A549 (cell line): ENCODE measurements around the gene DPT. TPM values are rescaled to one million over a fixed set of nuclear protein-coding genes. Genes with fewer than 3 reads are reported as not detected.

Source experiments
- ATAC-seq, 2 experiments: fragments of 200-7000 bp in 1 of 2; fragments of >200 bp in 1 of 2; cut with Nextera tagmentation in 1 of 2; cut with Tn5 transposase in 1 of 2; 3 replicates each; pipeline versions ENCODE4 v1.8.0 to v1.9.1; 2018 to 2020; ENCODE audit warnings: mild to moderate bottlenecking in 1 of 2, moderate library complexity in 1 of 2
- CTCF ChIA-PET: fragments of 300-600 bp; sonication (Branson Sonifier 250); formaldehyde crosslinking; extraction: SDS; loops from one replicate; lab custom pipeline; 2021; ENCODE audit warnings: antibody characterized with exemption, inconsistent platforms; lab: Yijun Ruan, JAX
- POLR2A ChIA-PET: fragments of 350-600 bp; formaldehyde crosslinking; extraction: SDS; loops from one replicate; lab custom pipeline; 2021; ENCODE audit warnings: antibody characterized with exemption, inconsistent platforms; lab: Yijun Ruan, JAX
- DNase-seq, 2 experiments: peaks; one replicate each; pipeline versions ENCODE4 v3.0.0 to v3.0.0-alpha.2; 2011 to 2016; ENCODE audit warnings: low read depth in 1 of 2, low spot score in 1 of 2
- FAIRE-seq: peaks from 2 replicates; lab custom pipeline; 2011; peaks lifted over from hg19 to GRCh38; lab: Jason Lieb, UNC
- H3K27ac ChIP-seq, 2 experiments: fragments of >200 bp; sonication (Bioruptor Twin); formaldehyde crosslinking; 3 replicates each; pipeline ENCODE4 v1.5.1; 2016 to 2017
- H3K4me1 ChIP-seq: fragments of >200 bp; sonication (Bioruptor Twin); formaldehyde crosslinking; 3 replicates; pipeline ENCODE4 v1.6.1; 2016
- H3K4me2 ChIP-seq: fragments of >200 bp; sonication (Bioruptor Twin); formaldehyde crosslinking; 3 replicates; pipeline ENCODE4 v1.6.1; 2016
- H3K4me3 ChIP-seq: fragments of >200 bp; sonication (Bioruptor Twin); formaldehyde crosslinking; 3 replicates; pipeline ENCODE4 v1.5.1; 2016
- H3K9me3 ChIP-seq: fragments of >200 bp; sonication (Bioruptor Twin); formaldehyde crosslinking; 3 replicates; pipeline ENCODE4 v1.6.1; 2016
- CBX8 ChIP-seq: fragments of 200-600 bp; sonication (generic); IDR thresholded peaks from 2 replicates; pipeline ENCODE4 v1.6.1; 2016
- CTCF ChIP-seq: fragments of >200 bp; sonication (Bioruptor Twin); formaldehyde crosslinking; IDR thresholded peaks from 3 replicates; pipeline ENCODE4 v1.5.1; 2016
- E2F6 ChIP-seq: IDR thresholded peaks from 2 replicates; pipeline ENCODE4 v1.6.1; 2012; ENCODE audit warnings: low read depth, borderline replicate concordance
- EHF ChIP-seq: fragments of 250-450 bp; sonication (Bioruptor Pico); IDR thresholded peaks from 2 replicates; pipeline ENCODE4 v1.5.0; 2020; ENCODE audit warnings: mild to moderate bottlenecking
- EHMT2 ChIP-seq: fragments of 200-600 bp; sonication (generic); IDR thresholded peaks from 2 replicates; pipeline ENCODE4 v1.6.1; 2016; ENCODE audit warnings: antibody characterized with exemption, low read depth, mild to moderate bottlenecking, moderate library complexity
- EP300 ChIP-seq, 2 experiments: fragments of >200 bp; sonication (Bioruptor Twin); formaldehyde crosslinking; IDR thresholded peaks; 2 replicates in 1 of 2; 3 replicates in 1 of 2; pipeline ENCODE4 v1.6.1; 2016 to 2017
- FOXS1 ChIP-seq: fragments of 250-450 bp; sonication (Bioruptor Pico); IDR thresholded peaks from 2 replicates; pipeline ENCODE4 v1.5.0; 2020; ENCODE audit warnings: mild to moderate bottlenecking, moderate library complexity
- HDAC2 ChIP-seq: fragments of 200-600 bp; sonication (generic); IDR thresholded peaks from 2 replicates; pipeline ENCODE4 v1.6.1; 2016
- HEYL ChIP-seq: fragments of 250-450 bp; sonication (Bioruptor Pico); IDR thresholded peaks from 2 replicates; pipeline ENCODE4 v1.8.0; 2021; ENCODE audit warnings: mild to moderate bottlenecking, moderate library complexity
- HOXA7 ChIP-seq: fragments of 250-450 bp; sonication (Bioruptor Pico); IDR thresholded peaks from 2 replicates; pipeline ENCODE4 v1.5.0; 2020; ENCODE audit warnings: mild to moderate bottlenecking, moderate library complexity
- HOXB13 ChIP-seq: fragments of 250-450 bp; sonication (Bioruptor Pico); IDR thresholded peaks from 2 replicates; pipeline ENCODE4 v1.5.0; 2020; ENCODE audit warnings: low read depth, mild to moderate bottlenecking, moderate library complexity
- JUN ChIP-seq, 2 experiments: fragments of >200 bp; sonication (Bioruptor Twin); formaldehyde crosslinking; IDR thresholded peaks; 2 replicates in 1 of 2; 3 replicates in 1 of 2; pipeline ENCODE4 v1.6.1; 2016 to 2017
- KDM1A ChIP-seq: fragments of 200-600 bp; sonication (generic); IDR thresholded peaks from 2 replicates; pipeline ENCODE4 v1.6.1; 2016; ENCODE audit warnings: low read depth, mild to moderate bottlenecking
- KDM5A ChIP-seq: fragments of 200-600 bp; sonication (generic); IDR thresholded peaks from 2 replicates; pipeline ENCODE4 v1.6.1; 2016; ENCODE audit warnings: antibody characterized with exemption, mild to moderate bottlenecking
- PHF8 ChIP-seq: fragments of 200-600 bp; sonication (generic); IDR thresholded peaks from 2 replicates; pipeline ENCODE4 v1.6.1; 2016; ENCODE audit warnings: low read depth, mild to moderate bottlenecking, antibody characterized with exemption, moderate library complexity, borderline replicate concordance
- POLR2A ChIP-seq: IDR thresholded peaks from 2 replicates; pipeline ENCODE4 v1.6.1; 2012; ENCODE audit warnings: mild to moderate bottlenecking, low read length
- RAD21 ChIP-seq, 2 experiments: fragments of >200 bp in 1 of 2; sonication (Bioruptor Twin) in 1 of 2; formaldehyde crosslinking in 1 of 2; IDR thresholded peaks in 1 of 2; conservative IDR thresholded peaks in 1 of 2; 2 replicates in 1 of 2; 3 replicates in 1 of 2; pipeline ENCODE4 v1.6.1; 2012 to 2018; ENCODE audit warnings: inconsistent platforms in 1 of 2
- RARB ChIP-seq: fragments of 250-450 bp; sonication (Bioruptor Pico); IDR thresholded peaks from 2 replicates; pipeline ENCODE4 v1.8.0; 2021; ENCODE audit warnings: mild to moderate bottlenecking, moderate library complexity
- RFX5 ChIP-seq: fragments of 450-650 bp; IDR thresholded peaks from 2 replicates; pipeline ENCODE4 v1.7.1; 2014; ENCODE audit warnings: antibody characterized with exemption, mild to moderate bottlenecking, moderate library complexity
- TP53 ChIP-seq: fragments of 250-450 bp; sonication (Bioruptor Pico); IDR thresholded peaks from 2 replicates; pipeline ENCODE4 v1.5.0; 2021; ENCODE audit warnings: mild to moderate bottlenecking, moderate library complexity
- USF2 ChIP-seq: fragments of 450-650 bp; IDR thresholded peaks from 2 replicates; pipeline ENCODE4 v1.6.1; 2014; ENCODE audit warnings: antibody characterized with exemption
- ZC3H11A ChIP-seq: fragments of 450-650 bp; IDR thresholded peaks from 2 replicates; pipeline ENCODE4 v1.6.1; 2014; ENCODE audit warnings: antibody characterized with exemption, mild to moderate bottlenecking
- ZFP36 ChIP-seq: fragments of 450-650 bp; IDR thresholded peaks from 2 replicates; pipeline ENCODE4 v1.6.1; 2014; ENCODE audit warnings: borderline replicate concordance; ENCODE audit not compliant: partially characterized antibody
- WGBS: methylation state at CpG from one replicate; pipeline ENCODE4 v1.1.6; 2017; ENCODE audit errors: missing lambda C conversion rate; 5-methylcytosine and 5-hydroxymethylcytosine counted together
- polyA plus RNA-seq, 4 experiments: library from polyadenylated mRNA; depleted of rRNA in 3 of 4; stranded (reverse); fragments of >200 nt; fragmentation: RNase III in 1 of 4; extraction: RNeasy Plus Mini Kit Qiagen cat#74134 plus additional on column Dnase treatment in 1 of 4; gene quantifications; 2 replicates in 3 of 4; 3 replicates in 1 of 4; pipeline ENCODE4 v1.2.3, GENCODE V29; 2011 to 2017
- TF ChIP-seq, protein P1 (sequence below): fragments of 200-600 bp; sonication (generic); IDR thresholded peaks from 2 replicates; pipeline ENCODE4 v1.6.1; 2016; ENCODE audit warnings: antibody characterized with exemption, mild to moderate bottlenecking, moderate library complexity

The DPT gene
- polyA plus RNA-seq, 2 of the 4 experiments (the other 2 are of a cell fraction) = not detected

DNA sequence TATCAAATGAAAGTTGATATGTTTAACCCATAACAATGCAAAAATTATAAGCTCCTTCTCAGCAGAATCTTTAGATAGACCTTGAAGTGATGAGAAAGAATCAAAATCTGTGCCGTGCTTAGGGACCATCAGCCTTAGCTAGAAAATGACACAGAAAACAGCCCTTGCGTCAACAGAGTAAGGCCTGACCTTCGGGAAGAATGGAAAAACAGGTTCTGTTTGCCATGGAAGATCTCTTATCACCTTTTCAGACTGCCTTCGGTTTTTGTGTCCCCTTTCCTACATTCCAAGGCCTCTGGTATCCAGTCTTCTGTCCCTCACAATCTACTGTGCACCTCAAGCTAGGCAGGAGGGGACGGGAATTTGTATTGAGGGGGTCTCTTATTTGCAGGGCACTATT, 37.6 kb upstream of the DPT start:
- no peak overlapping the region for H3K4me3 ChIP-seq
- CTCF ChIA-PET = interaction anchor here (0.6 to 1.8 kb wide), 2 partner anchors 100 to 163 kb away, joined by 3 read pairs; no protein-coding TSS in a partner anchor
- FAIRE-seq (no peak), DNase-seq (no peak), ATAC-seq (no peak)
- H3K9me3 ChIP-seq = no peaks in the 10 kb centered on the region
- no peak overlapping the region for H3K4me2 ChIP-seq
- H3K4me1 ChIP-seq = no peaks in the 10 kb centered on the region
- H3K27ac ChIP-seq = no peak overlapping the region
- TF ChIP-seq ZC3H11A (no peak), HEYL (no peak), CBX8 (no peak), PHF8 (no peak), HDAC2 (no peak), CTCF (no peak)
- WGBS = 68% methylated on average over 5 of the region's 5 CpGs
- POLR2A ChIA-PET = no interaction called here

- H3K9me3 ChIP-seq = no peaks in the 10 kb centered on the region
- CTCF ChIA-PET = interaction anchor here (1.4 to 1.6 kb wide), 2 partner anchors 45 to 160 kb away, joined by 3 to 4 read pairs; no protein-coding TSS in a partner anchor
- no peak overlapping the region for H3K27ac ChIP-seq
- DNase-seq (no peak), FAIRE-seq (no peak), ATAC-seq (no peak)
- POLR2A ChIA-PET = no interaction called here
- WGBS = 82% methylated on average over 3 of the region's 3 CpGs
- no peak overlapping the region for H3K4me3 ChIP-seq
- H3K4me2 ChIP-seq = no peak overlapping the region
- no peaks in the 10 kb centered on the region for H3K4me1 ChIP-seq
- TF ChIP-seq EHF (CRISPR knock-in tag) (no peak), HOXA7 (no peak), POLR2A (no peak), JUN (IDR thresholded peaks at IDR 0.05) (no peak), RARB (CRISPR knock-in tag) (no peak), USF2 (no peak), KDM5A (no peak), EHMT2 (no peak), E2F6 (no peak), RAD21 (conservative IDR thresholded peaks at IDR 0.05 in 1 of 2, IDR thresholded peaks at IDR 0.05 in 1 of 2) (no peak), HOXB13 (no peak), RFX5 (no peak), EP300 (IDR thresholded peaks at IDR 0.05) (no peak), TP53 (CRISPR knock-in tag) (no peak), ZFP36 (no peak), KDM1A (no peak), FOXS1 (CRISPR knock-in tag) (no peak)
- TF ChIP-seq, protein P1, sequence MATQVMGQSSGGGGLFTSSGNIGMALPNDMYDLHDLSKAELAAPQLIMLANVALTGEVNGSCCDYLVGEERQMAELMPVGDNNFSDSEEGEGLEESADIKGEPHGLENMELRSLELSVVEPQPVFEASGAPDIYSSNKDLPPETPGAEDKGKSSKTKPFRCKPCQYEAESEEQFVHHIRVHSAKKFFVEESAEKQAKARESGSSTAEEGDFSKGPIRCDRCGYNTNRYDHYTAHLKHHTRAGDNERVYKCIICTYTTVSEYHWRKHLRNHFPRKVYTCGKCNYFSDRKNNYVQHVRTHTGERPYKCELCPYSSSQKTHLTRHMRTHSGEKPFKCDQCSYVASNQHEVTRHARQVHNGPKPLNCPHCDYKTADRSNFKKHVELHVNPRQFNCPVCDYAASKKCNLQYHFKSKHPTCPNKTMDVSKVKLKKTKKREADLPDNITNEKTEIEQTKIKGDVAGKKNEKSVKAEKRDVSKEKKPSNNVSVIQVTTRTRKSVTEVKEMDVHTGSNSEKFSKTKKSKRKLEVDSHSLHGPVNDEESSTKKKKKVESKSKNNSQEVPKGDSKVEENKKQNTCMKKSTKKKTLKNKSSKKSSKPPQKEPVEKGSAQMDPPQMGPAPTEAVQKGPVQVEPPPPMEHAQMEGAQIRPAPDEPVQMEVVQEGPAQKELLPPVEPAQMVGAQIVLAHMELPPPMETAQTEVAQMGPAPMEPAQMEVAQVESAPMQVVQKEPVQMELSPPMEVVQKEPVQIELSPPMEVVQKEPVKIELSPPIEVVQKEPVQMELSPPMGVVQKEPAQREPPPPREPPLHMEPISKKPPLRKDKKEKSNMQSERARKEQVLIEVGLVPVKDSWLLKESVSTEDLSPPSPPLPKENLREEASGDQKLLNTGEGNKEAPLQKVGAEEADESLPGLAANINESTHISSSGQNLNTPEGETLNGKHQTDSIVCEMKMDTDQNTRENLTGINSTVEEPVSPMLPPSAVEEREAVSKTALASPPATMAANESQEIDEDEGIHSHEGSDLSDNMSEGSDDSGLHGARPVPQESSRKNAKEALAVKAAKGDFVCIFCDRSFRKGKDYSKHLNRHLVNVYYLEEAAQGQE = no peak
Observed at GRCh38 chr1:168763031-168763430, 34.0 kb upstream of the DPT start.
